ENCODE data around the gene SUMO1.

- TF ChIP-seq SP1 (IDR thresholded peaks at IDR 0.05) (no peak), FOXA1 (IDR thresholded peaks at IDR 0.05) (no peak), FOXM1 (IDR thresholded peaks at IDR 0.05; ENCODE audit: borderline replicate concordance) (no peak), HDGF (IDR thresholded peaks at IDR 0.05; ENCODE audit: borderline replicate concordance) (no peak), ZNF384 (IDR thresholded peaks at IDR 0.05) (no peak), ARNT (IDR thresholded peaks at IDR 0.05) (no peak), SUZ12 (IDR thresholded peaks at IDR 0.05) (no peak), TARDBP (IDR thresholded peaks at IDR 0.05) (no peak), ELF4 (IDR thresholded peaks at IDR 0.05) (no peak), PKNOX1 (IDR thresholded peaks at IDR 0.05) (no peak), NFRKB (IDR thresholded peaks at IDR 0.05) (no peak)
Observed at GRCh38 chr2:202278036-202278760, 39.8 kb upstream of the SUMO1 start.
